SK-N-SH treated with all-trans-retinoic acid at 6 μM for 48 hours (cell line): ENCODE measurements around the gene MMP28.

Source experiments
- ATAC-seq: fragments of 200-7000 bp; cut with Tn5 transposase; 3 replicates; pipeline ENCODE4 v1.9.1; 2020; ENCODE audit warnings: mild to moderate bottlenecking, moderate library complexity
- ARNTL ChIP-seq: fragments of 450-650 bp; formaldehyde crosslinking; IDR thresholded peaks from 2 replicates; pipeline ENCODE4 v1.5.0; 2020; ENCODE audit warnings: low read depth, mild to moderate bottlenecking, moderate library complexity, borderline replicate concordance
- BACH2 ChIP-seq: fragments of 250-450 bp; sonication (Bioruptor Pico); IDR thresholded peaks from 2 replicates; pipeline ENCODE4 v1.9.0; 2021; ENCODE audit warnings: mild to moderate bottlenecking, borderline replicate concordance
- CREB5 ChIP-seq: fragments of 250-450 bp; sonication (Bioruptor Pico); IDR thresholded peaks from 2 replicates; pipeline ENCODE4 v1.5.1; 2020; ENCODE audit warnings: low read depth, mild to moderate bottlenecking, moderate library complexity
- CSRNP3 ChIP-seq: fragments of 250-450 bp; sonication (Bioruptor Pico); IDR thresholded peaks from 2 replicates; pipeline ENCODE4 v1.5.1; 2021; ENCODE audit warnings: mild to moderate bottlenecking, moderate library complexity
- GLIS3 ChIP-seq: fragments of 250-450 bp; sonication (Bioruptor Pico); IDR thresholded peaks from 2 replicates; pipeline ENCODE4 v1.5.0; 2020; ENCODE audit warnings: mild to moderate bottlenecking, moderate library complexity
- ISL1 ChIP-seq: fragments of 250-450 bp; sonication (Bioruptor Pico); IDR thresholded peaks from 2 replicates; pipeline ENCODE4 v2.1.2; 2022; ENCODE audit warnings: mild to moderate bottlenecking, moderate library complexity
- OSR1 ChIP-seq: fragments of 250-450 bp; sonication (Bioruptor Pico); IDR thresholded peaks from 2 replicates; pipeline ENCODE4 v1.8.0; 2022; ENCODE audit warnings: moderate library complexity, mild to moderate bottlenecking, inconsistent platforms
- PATZ1 ChIP-seq: fragments of 250-450 bp; sonication (Bioruptor Pico); IDR thresholded peaks from 2 replicates; pipeline ENCODE4 v1.8.0; 2020; ENCODE audit warnings: mild to moderate bottlenecking, moderate library complexity, borderline replicate concordance
- POU6F1 ChIP-seq: fragments of 250-450 bp; sonication (Bioruptor Pico); IDR thresholded peaks from 2 replicates; pipeline ENCODE4 v1.8.0; 2021; ENCODE audit warnings: low read depth, mild to moderate bottlenecking, moderate library complexity, borderline replicate concordance
- PPARA ChIP-seq: fragments of 250-450 bp; sonication (Bioruptor Pico); IDR thresholded peaks from 2 replicates; pipeline ENCODE4 v1.5.0; 2020; ENCODE audit warnings: mild to moderate bottlenecking, borderline replicate concordance
- RARB ChIP-seq: fragments of 250-450 bp; sonication (Bioruptor Pico); IDR thresholded peaks from 2 replicates; pipeline ENCODE4 v1.8.0; 2021; ENCODE audit warnings: mild to moderate bottlenecking, moderate library complexity
- SNAI2 ChIP-seq: fragments of 250-450 bp; sonication (Bioruptor Pico); IDR thresholded peaks from 2 replicates; pipeline ENCODE4 v1.5.0; 2020; ENCODE audit warnings: mild to moderate bottlenecking, moderate library complexity
- TCF4 ChIP-seq: fragments of 250-450 bp; sonication (Bioruptor Pico); IDR thresholded peaks from 2 replicates; pipeline ENCODE4 v1.8.0; 2021; ENCODE audit warnings: mild to moderate bottlenecking, moderate library complexity, borderline replicate concordance
- TOX ChIP-seq: fragments of 250-450 bp; sonication (Bioruptor Pico); IDR thresholded peaks from 2 replicates; pipeline ENCODE4 v1.8.0; 2021; ENCODE audit warnings: mild to moderate bottlenecking, moderate library complexity, borderline replicate concordance
- TSHZ2 ChIP-seq: fragments of 250-450 bp; sonication (Bioruptor Pico); IDR thresholded peaks from 2 replicates; pipeline ENCODE4 v1.5.0; 2020; ENCODE audit warnings: mild to moderate bottlenecking, moderate library complexity
- ZC3H10 ChIP-seq: fragments of 250-450 bp; sonication (Bioruptor Pico); IDR thresholded peaks from 2 replicates; pipeline ENCODE4 v1.5.1; 2021; ENCODE audit warnings: mild to moderate bottlenecking, moderate library complexity
- ZFP3 ChIP-seq: fragments of 250-450 bp; sonication (Bioruptor Pico); IDR thresholded peaks from 2 replicates; pipeline ENCODE4 v1.5.0; 2020; ENCODE audit warnings: mild to moderate bottlenecking, moderate library complexity
- ZFP30 ChIP-seq: fragments of 450-650 bp; formaldehyde crosslinking; IDR thresholded peaks from 2 replicates; pipeline ENCODE4 v1.5.0; 2022; ENCODE audit warnings: mild to moderate bottlenecking, moderate library complexity
- ZNF565 ChIP-seq: fragments of 450-650 bp; formaldehyde crosslinking; conservative IDR thresholded peaks from 2 replicates; pipeline ENCODE4 v1.5.0; 2020; ENCODE audit warnings: low read depth, mild to moderate bottlenecking, moderate library complexity
- ZNF70 ChIP-seq: fragments of 450-650 bp; formaldehyde crosslinking; IDR thresholded peaks from 2 replicates; pipeline ENCODE4 v1.5.0; 2020; ENCODE audit warnings: mild to moderate bottlenecking, moderate library complexity

The MMP28 gene

GRCh38 chr17:35717475-35717874 lies 78.0 kb downstream of the MMP28 start:
- peak; percentile 69 for TF ChIP-seq TSHZ2
- peak; percentile 50; the same call in 1 of the 2 replicates for TF ChIP-seq TCF4 (CRISPR knock-in tag)
- no peak for TF ChIP-seq GLIS3
- no peak for ATAC-seq

- no peak for ATAC-seq
These were observed 78.5 kb downstream of the MMP28 start for GRCh38 chr17:35716897-35717465.

GRCh38 chr17:35716173-35716572 lies 79.3 kb downstream of the MMP28 start:
- ATAC-seq, result no peak
- TF ChIP-seq ARNTL (no peak), ZC3H10 (CRISPR knock-in tag) (no peak), RARB (CRISPR knock-in tag) (no peak), TOX (CRISPR knock-in tag) (no peak)

More at GRCh38 chr17:35716897-35717465, 78.5 kb downstream of the MMP28 start:
- TF ChIP-seq SNAI2 (CRISPR knock-in tag) (no peak), ISL1 (CRISPR knock-in tag) (no peak), ZNF70 (CRISPR knock-in tag) (no peak), POU6F1 (CRISPR knock-in tag) (no peak), ZC3H10 (CRISPR knock-in tag) (no peak), PPARA (no peak), ZNF565 (CRISPR knock-in tag) (no peak), ZFP3 (CRISPR knock-in tag) (no peak), PATZ1 (no peak), RARB (CRISPR knock-in tag) (no peak), BACH2 (CRISPR knock-in tag) (no peak), CSRNP3 (CRISPR knock-in tag) (no peak), OSR1 (CRISPR knock-in tag) (no peak), CREB5 (CRISPR knock-in tag) (no peak), ZFP30 (no peak)
